ENCODE results near the gene PLD4.

DNA sequence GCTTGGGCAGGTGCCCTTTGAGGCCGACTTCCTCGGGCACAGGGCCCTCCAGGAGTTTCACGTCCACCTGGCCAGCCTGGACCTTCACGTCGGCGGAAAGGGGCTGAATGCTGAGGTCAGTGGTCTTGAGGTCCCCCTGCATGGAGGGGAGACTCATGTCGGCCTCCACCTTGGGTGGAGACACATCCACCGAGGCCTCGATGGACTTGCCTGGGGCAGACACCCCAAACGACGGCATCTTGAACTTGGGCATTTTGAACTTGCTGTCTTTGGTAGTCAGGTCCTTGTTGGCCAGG lies 24.0 kb downstream of the PLD4 start:
- TF ChIP-seq, protein P1, sequence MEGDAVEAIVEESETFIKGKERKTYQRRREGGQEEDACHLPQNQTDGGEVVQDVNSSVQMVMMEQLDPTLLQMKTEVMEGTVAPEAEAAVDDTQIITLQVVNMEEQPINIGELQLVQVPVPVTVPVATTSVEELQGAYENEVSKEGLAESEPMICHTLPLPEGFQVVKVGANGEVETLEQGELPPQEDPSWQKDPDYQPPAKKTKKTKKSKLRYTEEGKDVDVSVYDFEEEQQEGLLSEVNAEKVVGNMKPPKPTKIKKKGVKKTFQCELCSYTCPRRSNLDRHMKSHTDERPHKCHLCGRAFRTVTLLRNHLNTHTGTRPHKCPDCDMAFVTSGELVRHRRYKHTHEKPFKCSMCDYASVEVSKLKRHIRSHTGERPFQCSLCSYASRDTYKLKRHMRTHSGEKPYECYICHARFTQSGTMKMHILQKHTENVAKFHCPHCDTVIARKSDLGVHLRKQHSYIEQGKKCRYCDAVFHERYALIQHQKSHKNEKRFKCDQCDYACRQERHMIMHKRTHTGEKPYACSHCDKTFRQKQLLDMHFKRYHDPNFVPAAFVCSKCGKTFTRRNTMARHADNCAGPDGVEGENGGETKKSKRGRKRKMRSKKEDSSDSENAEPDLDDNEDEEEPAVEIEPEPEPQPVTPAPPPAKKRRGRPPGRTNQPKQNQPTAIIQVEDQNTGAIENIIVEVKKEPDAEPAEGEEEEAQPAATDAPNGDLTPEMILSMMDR (IDR thresholded peaks at IDR 0.05; ENCODE audit: borderline replicate concordance, extremely low read depth, low read length, poor library complexity, severe bottlenecking) = no peak
- no peak for TF ChIP-seq EZH2 (IDR thresholded peaks at IDR 0.05; ENCODE audit: borderline replicate concordance, low read depth, low read length, severe bottlenecking)
